Fibroblast of lung (primary cell): ENCODE measurements around the gene FZD2.

Source experiments
- CTCF ChIP-seq, 2 donors: IDR thresholded peaks in 1 of 2; conservative IDR thresholded peaks in 1 of 2; 1 replicate in 1 of 2; 2 replicates in 1 of 2; pipeline ENCODE4 v1.5.1; 2011 to 2012; ENCODE audit warnings: low read length in 2 of 2, control low read depth in 1 of 2, inconsistent platforms in 1 of 2, low read depth in 1 of 2, mild to moderate bottlenecking in 1 of 2
- EZH2 ChIP-seq: IDR thresholded peaks from 2 replicates; pipeline ENCODE4 v1.5.1; 2012; ENCODE audit warnings: low read length, control low read depth, mild to moderate bottlenecking; ENCODE audit errors: missing control alignments

GRCh38 chr17:44565866-44566443 is 8.7 kb downstream of the FZD2 start:
- TF ChIP-seq CTCF (conservative IDR thresholded peaks at IDR 0.05 in 1 of 2, IDR thresholded peaks at IDR 0.05 in 1 of 2; ENCODE audit: low read depth in 1 of 2, low read length in 2 of 2) (peak; percentile 38 to 49), EZH2 (no peak)
